Gastroesophageal sphincter (tissue), 4 donors: ENCODE measurements around the gene ASIC2. TPM values are rescaled to one million over a fixed set of nuclear protein-coding genes. Genes with fewer than 3 reads are reported as not detected.

Experiments
- ATAC-seq: fragments of 150-250 bp; one replicate; pipeline ENCODE4 v1.9.1; 2016; ENCODE audit warnings: mild to moderate bottlenecking, moderate library complexity
- H3K27ac ChIP-seq, 4 donors: fragments of 200-600 bp; sonication (generic) in 3 of 4; 1 replicate in 3 of 4; 2 replicates in 1 of 4; pipeline ENCODE4 v1.5.1; 2016 to 2019
- H3K27me3 ChIP-seq: fragments of 200-600 bp; sonication (generic); one replicate; pipeline ENCODE4 v1.5.1; 2019
- H3K36me3 ChIP-seq, 2 donors: fragments of 200-600 bp; sonication (generic); one replicate each; pipeline ENCODE4 v1.5.1; 2019; ENCODE audit warnings: control low read depth in 1 of 2
- H3K4me1 ChIP-seq, 3 donors: fragments of 200-600 bp; sonication (generic); 1 replicate in 2 of 3; 2 replicates in 1 of 3; pipeline ENCODE4 v1.5.1; 2016 to 2019; ENCODE audit warnings: control low read depth in 2 of 3
- H3K4me3 ChIP-seq, 2 donors: fragments of 200-600 bp; sonication (generic); one replicate each; pipeline ENCODE4 v1.5.1; 2019; ENCODE audit warnings: mild to moderate bottlenecking in 1 of 2, moderate library complexity in 1 of 2
- H3K9me3 ChIP-seq, 3 donors: fragments of 200-600 bp; sonication (generic); one replicate each; pipeline ENCODE4 v1.5.1; 2017 to 2019; ENCODE audit warnings: control low read depth in 2 of 3
- CTCF ChIP-seq, 4 experiments: fragments of 200-600 bp in 2 of 4; fragments of 450-650 bp in 2 of 4; sonication (generic) in 1 of 4; IDR thresholded peaks; one replicate each; pipeline ENCODE4 v1.5.1; 2017 to 2019; ENCODE audit warnings: antibody characterized with exemption in 4 of 4, mild to moderate bottlenecking in 2 of 4, moderate library complexity in 2 of 4
- EP300 ChIP-seq: sonication (generic); formaldehyde crosslinking; IDR thresholded peaks from one replicate; pipeline ENCODE4 v1.6.1; 2017; ENCODE audit warnings: antibody characterized with exemption, mild to moderate bottlenecking
- POLR2A ChIP-seq, 2 donors: fragments of 450-650 bp; IDR thresholded peaks; one replicate each; pipeline ENCODE4 v1.6.1; 2017; ENCODE audit warnings: antibody characterized with exemption in 2 of 2, mild to moderate bottlenecking in 2 of 2, moderate library complexity in 1 of 2
- POLR2AphosphoS5 ChIP-seq: sonication (generic); formaldehyde crosslinking; IDR thresholded peaks from one replicate; pipeline ENCODE4 v1.6.1; 2017; ENCODE audit warnings: antibody characterized with exemption
- WGBS, 2 donors: methylation state at CpG; one replicate each; pipeline ENCODE4 v1.1.5; 2018; ENCODE audit warnings: low coverage in 1 of 2; 5-methylcytosine and 5-hydroxymethylcytosine counted together
- total RNA-seq, 4 donors: library from RNA; depleted of rRNA; stranded (reverse); fragments of >200 nt; gene quantifications; one replicate each; pipeline ENCODE4 v1.1.0, GENCODE V29; 2016

ASIC2 gene
- total RNA-seq, 4 donors from 2014 or later = 0.15 TPM; not detected in 3

GRCh38 chr17:33142705-33143299, 150.3 kb downstream of the ASIC2 start:
- no peak overlapping the region for H3K4me3 ChIP-seq
- no peaks in the 10 kb centered on the region for H3K4me1 ChIP-seq
- no peak for ATAC-seq
- 48 to 59% methylated on average over 3 of the region's 3 CpGs for WGBS, 2 donors
- TF ChIP-seq POLR2AphosphoS5 (no peak), CTCF (IDR thresholded peaks at IDR 0.05) (no peak), POLR2A (IDR thresholded peaks at IDR 0.05) (no peak), EP300 (no peak)
- H3K36me3 ChIP-seq = no peaks in the 10 kb centered on the region
- no peak overlapping the region for H3K27ac ChIP-seq
- no peaks in the 10 kb centered on the region for H3K9me3 ChIP-seq
- peaks cover 41% of the 10 kb centered on the region for H3K27me3 ChIP-seq

- no peak overlapping the region for H3K27ac ChIP-seq
- no peak overlapping the region for H3K4me3 ChIP-seq
- no peak for ATAC-seq
- H3K36me3 ChIP-seq = no peaks in the 10 kb centered on the region
- no peaks in the 10 kb centered on the region for H3K4me1 ChIP-seq
- WGBS, 2 donors = 0% methylated on average over 1 of the region's 4 CpGs; no CpG with 5 or more reads in 1 of the 2 donors
- TF ChIP-seq POLR2A (IDR thresholded peaks at IDR 0.05) (no peak), POLR2AphosphoS5 (no peak), EP300 (no peak), CTCF (IDR thresholded peaks at IDR 0.05) (no peak)
- no peaks in the 10 kb centered on the region for H3K9me3 ChIP-seq
- H3K27me3 ChIP-seq = peaks cover 41% of the 10 kb centered on the region
Measured at GRCh38 chr17:33140413-33141099, 152.5 kb downstream of the ASIC2 start.

GRCh38 chr17:33138627-33139026, 154.5 kb downstream of the ASIC2 start:
- Histone ChIP-seq H3K36me3 (no peaks in the 10 kb centered on the region), H3K27ac (no peak overlapping the region), H3K4me1 (no peaks in the 10 kb centered on the region), H3K4me3 (no peak overlapping the region), H3K9me3 (no peaks in the 10 kb centered on the region), H3K27me3 (peaks cover 23% of the 10 kb centered on the region)
- TF ChIP-seq POLR2AphosphoS5 (no peak), POLR2A (IDR thresholded peaks at IDR 0.05) (no peak), EP300 (no peak), CTCF (IDR thresholded peaks at IDR 0.05) (no peak)
- ATAC-seq = no peak
- 50 to 66% methylated on average over 2 to 3 of the region's 3 CpGs for WGBS, 2 donors

- H3K27me3 ChIP-seq = peaks cover 28% of the 10 kb centered on the region
- no peaks in the 10 kb centered on the region for H3K36me3 ChIP-seq
- H3K27ac ChIP-seq = no peak overlapping the region
- TF ChIP-seq POLR2AphosphoS5 (no peak), CTCF (IDR thresholded peaks at IDR 0.05) (no peak), POLR2A (IDR thresholded peaks at IDR 0.05) (no peak), EP300 (no peak)
- H3K9me3 ChIP-seq = no peaks in the 10 kb centered on the region
- no peak overlapping the region for H3K4me3 ChIP-seq
- no peaks in the 10 kb centered on the region for H3K4me1 ChIP-seq
- no peak for ATAC-seq
Measured at GRCh38 chr17:33137426-33137825, 155.7 kb downstream of the ASIC2 start.

- Histone ChIP-seq H3K27me3 (peaks cover 27% of the 10 kb centered on the region), H3K4me3 (no peak overlapping the region), H3K36me3 (no peaks in the 10 kb centered on the region), H3K27ac (no peak overlapping the region), H3K9me3 (no peaks in the 10 kb centered on the region), H3K4me1 (no peaks in the 10 kb centered on the region)
- TF ChIP-seq POLR2AphosphoS5 = no peak
- no peak for TF ChIP-seq POLR2A (IDR thresholded peaks at IDR 0.05)
- TF ChIP-seq CTCF (IDR thresholded peaks at IDR 0.05) = no peak
- no peak for TF ChIP-seq EP300
- ATAC-seq = no peak
- WGBS, 2 donors = 59 to 86% methylated on average over 1 to 4 of the region's 4 CpGs
Measured at GRCh38 chr17:33135691-33136090, 157.4 kb downstream of the ASIC2 start.
